Kidney (tissue), 14 donors: ENCODE results near the gene MYO1H. TPM values are rescaled to one million over a fixed set of nuclear protein-coding genes. Genes with fewer than 3 reads are reported as not detected.

ENCODE experiments used
- DNase-seq, 5 donors: peaks; one replicate each; pipeline ENCODE4 v3.0.0-alpha.2; 2013 to 2020
- FAIRE-seq: peaks from 2 replicates; lab custom pipeline; 2012; peaks lifted over from hg19 to GRCh38; lab: Jason Lieb, UNC
- H3K27ac ChIP-seq, 2 donors: one replicate each; pipeline ENCODE4 v1.7.0; 2013; ENCODE audit warnings: low read depth in 2 of 2, low read length in 2 of 2, inconsistent platforms in 1 of 2
- H3K27me3 ChIP-seq: one replicate; pipeline ENCODE4 v1.7.1; 2013; ENCODE audit warnings: low read length, inconsistent platforms; ENCODE audit not compliant: control insufficient read depth, insufficient read depth
- H3K36me3 ChIP-seq, 3 donors: one replicate each; pipeline versions ENCODE4 v1.7.0 to v1.7.1; 2013; ENCODE audit warnings: low read length in 3 of 3, control low read depth in 1 of 3, inconsistent platforms in 1 of 3; ENCODE audit not compliant: insufficient read depth in 3 of 3, control insufficient read depth in 2 of 3
- H3K4me1 ChIP-seq, 3 donors: one replicate each; pipeline versions ENCODE4 v1.7.0 to v1.7.1; 2013; ENCODE audit warnings: low read length in 3 of 3, inconsistent platforms in 1 of 3, low read depth in 1 of 3; ENCODE audit not compliant: control insufficient read depth in 2 of 3, insufficient read depth in 2 of 3
- H3K4me3 ChIP-seq, 3 donors: one replicate each; pipeline versions ENCODE4 v1.7.0 to v1.8.1; 2013; ENCODE audit warnings: low read length in 3 of 3, control low read depth in 1 of 3, inconsistent platforms in 1 of 3
- H3K9ac ChIP-seq, 3 donors: one replicate each; pipeline versions ENCODE4 v1.7.0 to v1.7.1; 2013; ENCODE audit warnings: low read length in 3 of 3, control low read depth in 1 of 3, inconsistent platforms in 1 of 3
- H3K9me3 ChIP-seq, 3 donors: one replicate each; pipeline versions ENCODE4 v1.7.0 to v1.7.1; 2013; ENCODE audit warnings: low read length in 3 of 3, control low read depth in 1 of 3, inconsistent platforms in 1 of 3; ENCODE audit not compliant: control insufficient read depth in 2 of 3, insufficient read depth in 1 of 3
- intact Hi-C: fragments of 100-400 bp; cut with DNase I; formaldehyde crosslinking; loops from one replicate; pipeline ENCODE4 v1.11.1; 2022
- polyA plus RNA-seq: library from polyadenylated mRNA; stranded (reverse); fragments of 350-450 nt; fragmentation: Illumina TruSeq; extraction: RNeasy Lipid Tissue Mini Kit (QIAGEN cat#74804); gene quantifications from one replicate; pipeline ENCODE4 v1.2.3, GENCODE V29; 2014; ENCODE audit warnings: low read depth, low replicate concordance; ENCODE audit not compliant: insufficient read depth
- total RNA-seq: library from RNA; stranded (reverse); fragmentation: NEBNext Ultra II Directional; extraction: Animal tissue kit (Norgen Biotek cat#: 25700); gene quantifications from one replicate; pipeline ENCODE4 v1.2.1, GENCODE V29; 2021
- TF ChIP-seq, protein P1 (sequence below): IDR thresholded peaks from 3 replicates; pipeline ENCODE4 v1.5.1; 2012; ENCODE audit warnings: mild to moderate bottlenecking, moderate library complexity, borderline replicate concordance; ENCODE audit not compliant: insufficient read depth; ENCODE audit errors: extremely low read depth
- donor health status: control.
- donor health status: control.
- donor health status: control.
- donor health status: control.
- donor health status: control.
- donor health status: DM: yes; HTN: yes; CAD: no.
- donor health status: Normal renal cell carcinoma (clear cell type).

Gene MYO1H
- total and polyA plus RNA-seq, 2 donors from 2014 or later, result 0.56 TPM; not detected in 1

GRCh38 chr12:109482491-109482890, 134.8 kb downstream of the MYO1H start:
- no peak overlapping the region for H3K4me3 ChIP-seq
- H3K4me1 ChIP-seq, result peaks cover 0 to 8% (median 4%) of the 10 kb centered on the region in 3 donors
- H3K27me3 ChIP-seq, result no peaks in the 10 kb centered on the region
- no peak overlapping the region for H3K27ac ChIP-seq
- H3K9ac ChIP-seq, result no peak overlapping the region
- DNase-seq (no peak), FAIRE-seq (no peak)
- H3K36me3 ChIP-seq, result peaks cover 13 to 41% (median 33%) of the 10 kb centered on the region in 3 donors
- TF ChIP-seq, protein P1, sequence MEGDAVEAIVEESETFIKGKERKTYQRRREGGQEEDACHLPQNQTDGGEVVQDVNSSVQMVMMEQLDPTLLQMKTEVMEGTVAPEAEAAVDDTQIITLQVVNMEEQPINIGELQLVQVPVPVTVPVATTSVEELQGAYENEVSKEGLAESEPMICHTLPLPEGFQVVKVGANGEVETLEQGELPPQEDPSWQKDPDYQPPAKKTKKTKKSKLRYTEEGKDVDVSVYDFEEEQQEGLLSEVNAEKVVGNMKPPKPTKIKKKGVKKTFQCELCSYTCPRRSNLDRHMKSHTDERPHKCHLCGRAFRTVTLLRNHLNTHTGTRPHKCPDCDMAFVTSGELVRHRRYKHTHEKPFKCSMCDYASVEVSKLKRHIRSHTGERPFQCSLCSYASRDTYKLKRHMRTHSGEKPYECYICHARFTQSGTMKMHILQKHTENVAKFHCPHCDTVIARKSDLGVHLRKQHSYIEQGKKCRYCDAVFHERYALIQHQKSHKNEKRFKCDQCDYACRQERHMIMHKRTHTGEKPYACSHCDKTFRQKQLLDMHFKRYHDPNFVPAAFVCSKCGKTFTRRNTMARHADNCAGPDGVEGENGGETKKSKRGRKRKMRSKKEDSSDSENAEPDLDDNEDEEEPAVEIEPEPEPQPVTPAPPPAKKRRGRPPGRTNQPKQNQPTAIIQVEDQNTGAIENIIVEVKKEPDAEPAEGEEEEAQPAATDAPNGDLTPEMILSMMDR, result no peak
- intact Hi-C loops, result no loop called here
- H3K9me3 ChIP-seq, result no peaks in the 10 kb centered on the region

DNA sequence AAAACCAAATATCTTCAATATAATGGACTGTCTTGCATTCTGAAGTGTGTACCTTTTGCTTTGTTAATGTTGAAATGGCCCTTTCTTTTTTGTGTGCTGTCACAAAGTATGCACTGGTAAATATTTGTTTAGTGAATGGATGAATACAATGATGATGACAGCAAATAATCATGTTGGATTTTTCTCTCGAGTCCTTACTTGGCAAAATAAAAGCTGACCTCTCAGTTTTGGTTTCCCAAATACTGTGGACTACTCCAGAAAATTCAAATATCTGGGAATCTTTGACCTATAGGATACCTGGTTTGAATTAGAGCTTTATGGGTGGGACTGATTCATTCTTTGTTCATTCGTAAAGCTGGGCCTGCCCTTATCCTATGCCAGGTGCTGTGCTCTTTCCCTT, 135.2 kb downstream of the MYO1H start:
- H3K27me3 ChIP-seq, result no peaks in the 10 kb centered on the region
- H3K9me3 ChIP-seq, result no peaks in the 10 kb centered on the region
- H3K4me3 ChIP-seq, result no peak overlapping the region
- DNase-seq, result no peak
- no peak overlapping the region for H3K9ac ChIP-seq
- FAIRE-seq, result no peak
- peaks cover 16 to 45% (median 37%) of the 10 kb centered on the region in 3 donors for H3K36me3 ChIP-seq
- H3K4me1 ChIP-seq, result peaks cover 0 to 8% (median 4%) of the 10 kb centered on the region in 3 donors
- intact Hi-C loops, result no loop called here
- no peak overlapping the region for H3K27ac ChIP-seq
- TF ChIP-seq, protein P1, result no peak

DNA sequence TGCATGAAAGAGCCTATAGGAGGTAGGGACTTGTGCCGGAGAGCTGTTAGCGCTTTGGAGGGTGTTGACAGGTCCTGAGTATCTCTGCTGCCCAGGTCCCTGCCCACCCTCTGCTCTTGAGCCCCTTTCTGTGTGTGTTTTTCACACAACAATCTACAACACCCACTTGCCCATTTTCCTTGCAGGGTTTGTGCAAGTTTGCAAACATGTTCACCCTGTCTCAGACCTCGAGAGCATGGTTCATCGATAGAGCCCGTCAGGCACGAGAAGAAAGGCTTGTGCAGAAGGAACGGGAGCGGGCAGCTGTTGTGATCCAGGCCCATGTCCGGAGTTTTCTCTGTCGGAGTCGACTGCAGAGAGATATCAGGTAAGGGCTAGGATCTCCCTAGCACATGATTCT, 135.6 kb downstream of the MYO1H start:
- TF ChIP-seq, protein P1, result no peak
- no peak for FAIRE-seq
- Histone ChIP-seq H3K9me3 (no peaks in the 10 kb centered on the region), H3K36me3 (peaks cover 20 to 49% (median 41%) of the 10 kb centered on the region in 3 donors), H3K9ac (no peak overlapping the region), H3K4me3 (no peak overlapping the region), H3K4me1 (peaks cover 0 to 6% (median 4%) of the 10 kb centered on the region in 3 donors), H3K27me3 (no peaks in the 10 kb centered on the region), H3K27ac (no peak overlapping the region)
- intact Hi-C loops, result no loop called here
- DNase-seq, result no peak

- no peak for FAIRE-seq
- intact Hi-C loops, result no loop called here
Measured at GRCh38 chr12:109485201-109485600, 137.5 kb downstream of the MYO1H start.

More at GRCh38 chr12:109485201-109485600, 137.5 kb downstream of the MYO1H start:
- H3K27me3 ChIP-seq, result no peaks in the 10 kb centered on the region
- no peak overlapping the region for H3K9ac ChIP-seq
- H3K4me3 ChIP-seq, result no peak overlapping the region
- H3K27ac ChIP-seq, result no peak overlapping the region
- no peak for DNase-seq
- H3K9me3 ChIP-seq, result no peaks in the 10 kb centered on the region
- peaks cover 26 to 65% (median 60%) of the 10 kb centered on the region in 3 donors for H3K36me3 ChIP-seq
- H3K4me1 ChIP-seq, result no peaks in the 10 kb centered on the region
- TF ChIP-seq, protein P1, result no peak
